HCT116 (cell line): ENCODE measurements around the gene CCS. TPM values are rescaled to one million over a fixed set of nuclear protein-coding genes. Genes with fewer than 3 reads are reported as not detected.
A peak's percentile ranks its signal among the peaks of the same experiment; 100 is the strongest.

ENCODE experiments used
- ATAC-seq: fragments of 200-7000 bp; cut with Tn5 transposase; 2 replicates; pipeline ENCODE4 v1.9.1; 2020; ENCODE audit warnings: mild to moderate bottlenecking, moderate library complexity
- BruUV-seq: library from RNA; stranded (reverse); fragments of 400-500 nt; replicated peaks from 2 replicates; lab custom pipeline; 2021; lab: Mats Ljungman, UMichigan
- CTCF ChIA-PET: fragments of 300-600 bp; sonication (Branson Sonifier 250); formaldehyde crosslinking; loops from one replicate; lab custom pipeline; 2021; ENCODE audit warnings: antibody characterized with exemption; lab: Charles Lee
- POLR2A ChIA-PET: fragments of 300-600, 350-600 bp; sonication (Branson Sonifier 250); formaldehyde crosslinking; loops from one replicate; lab custom pipeline; 2021; ENCODE audit warnings: antibody characterized with exemption; lab: Charles Lee
- RAD21 ChIA-PET, 2 experiments: fragments of 300-600 bp; sonication (Branson Sonifier 250); formaldehyde crosslinking; loops; one replicate each; lab custom pipeline; 2023; ENCODE audit warnings: low total read pairs in 2 of 2; ENCODE audit not compliant: uncharacterized antibody in 2 of 2, unreplicated experiment in 2 of 2, low non-redundant PET in 1 of 2; lab: Charles Lee
- DNase-seq: peaks from one replicate; pipeline ENCODE4 v3.0.0-alpha.2; 2010; ENCODE audit warnings: low read depth, low spot score
- H2AFZ ChIP-seq: fragments of 200-600 bp; shearing (Covaris generic), sonication (generic); 2 replicates; pipeline ENCODE4 v1.6.1; 2017; ENCODE audit warnings: low read depth, mixed run types, mixed read lengths, antibody characterized with exemption, low read length; ENCODE audit not compliant: poor library complexity, severe bottlenecking
- H3K27ac ChIP-seq: 2 replicates; pipeline ENCODE4 v1.5.1; 2012; ENCODE audit warnings: low read depth, low read length
- H3K27me3 ChIP-seq: fragments of 200-600 bp; sonication (generic); 2 replicates; pipeline ENCODE4 v1.6.1; 2016; ENCODE audit warnings: mixed run types, low read length, mixed read lengths; ENCODE audit not compliant: insufficient read depth
- H3K36me3 ChIP-seq, 2 experiments: fragments of 200-500 bp in 1 of 2; fragments of 200-600 bp in 1 of 2; sonication (Bioruptor generic) in 1 of 2; sonication (generic) in 1 of 2; 2 replicates each; pipeline versions ENCODE4 v1.5.1 to v1.6.1; 2014 to 2016; ENCODE audit warnings: low read length in 2 of 2, inconsistent platforms in 1 of 2, mixed read lengths in 1 of 2, mixed run types in 1 of 2; ENCODE audit not compliant: insufficient read depth in 2 of 2, control insufficient read depth in 1 of 2
- H3K4me1 ChIP-seq, 2 experiments: fragments of 200-600 bp in 1 of 2; sonication (generic) in 1 of 2; 2 replicates each; pipeline versions ENCODE4 v1.5.1 to v1.6.1; 2012 to 2017; ENCODE audit warnings: low read length in 2 of 2, inconsistent platforms in 1 of 2, mild to moderate bottlenecking in 1 of 2, mixed read lengths in 1 of 2, mixed run types in 1 of 2, moderate library complexity in 1 of 2; ENCODE audit not compliant: insufficient read depth in 2 of 2, control insufficient read depth in 1 of 2
- H3K4me2 ChIP-seq: fragments of 200-600 bp; sonication (generic); 2 replicates; pipeline ENCODE4 v1.6.1; 2017; ENCODE audit warnings: mixed run types, low read length, mixed read lengths
- H3K4me3 ChIP-seq, 2 experiments: fragments of 200-600 bp in 1 of 2; sonication (generic) in 1 of 2; replicated peaks in 1 of 2; 2 replicates each; pipeline ENCODE4 v1.5.1; 2011 to 2016; ENCODE audit warnings: low read length in 2 of 2, control low read depth in 1 of 2, low read depth in 1 of 2, mild to moderate bottlenecking in 1 of 2, mixed read lengths in 1 of 2, mixed run types in 1 of 2
- H3K79me2 ChIP-seq: fragments of 200-600 bp; sonication (generic); 2 replicates; pipeline ENCODE4 v1.6.1; 2017; ENCODE audit warnings: mild to moderate bottlenecking, mixed run types, low read length, moderate library complexity, mixed read lengths; ENCODE audit not compliant: insufficient read depth
- H3K9ac ChIP-seq: fragments of 200-600 bp; sonication (generic); 2 replicates; pipeline ENCODE4 v1.6.1; 2016; ENCODE audit warnings: low read length, mixed read lengths
- H3K9me2 ChIP-seq: fragments of 200-600 bp; sonication (generic), shearing (Covaris generic); 2 replicates; pipeline ENCODE4 v1.6.1; 2017; ENCODE audit warnings: mixed run types, mild to moderate bottlenecking, moderate library complexity; ENCODE audit not compliant: insufficient read depth
- H3K9me3 ChIP-seq, 2 experiments: fragments of 200-500 bp in 1 of 2; fragments of 200-600 bp in 1 of 2; sonication (Bioruptor generic) in 1 of 2; sonication (generic) in 1 of 2; 2 replicates each; pipeline ENCODE4 v1.6.1; 2014 to 2017; ENCODE audit warnings: low read length in 2 of 2, mixed read lengths in 2 of 2, inconsistent platforms in 1 of 2, low read depth in 1 of 2, mild to moderate bottlenecking in 1 of 2, mixed run types in 1 of 2, moderate library complexity in 1 of 2; ENCODE audit not compliant: control insufficient read depth in 1 of 2, insufficient read depth in 1 of 2
- H4K20me1 ChIP-seq: fragments of 200-600 bp; sonication (generic), shearing (Covaris generic); 2 replicates; pipeline ENCODE4 v1.6.1; 2017; ENCODE audit warnings: mixed run types, mild to moderate bottlenecking, moderate library complexity; ENCODE audit not compliant: insufficient read depth
- CBX3 ChIP-seq: IDR thresholded peaks from 2 replicates; pipeline ENCODE4 v1.6.1; 2012; ENCODE audit warnings: low read depth
- EGR1 ChIP-seq: IDR thresholded peaks from 2 replicates; pipeline ENCODE4 v1.6.1; 2012; ENCODE audit warnings: low read depth
- ELF1 ChIP-seq: IDR thresholded peaks from 2 replicates; pipeline ENCODE4 v1.6.1; 2012; ENCODE audit warnings: low read depth, borderline replicate concordance
- JUND ChIP-seq: IDR thresholded peaks from 2 replicates; pipeline ENCODE4 v1.6.1; 2012
- POLR2A ChIP-seq: IDR thresholded peaks from 2 replicates; pipeline ENCODE4 v1.7.0; 2011; ENCODE audit warnings: borderline replicate concordance; ENCODE audit not compliant: insufficient read depth, insufficient read length; ENCODE audit errors: extremely low read depth
- RAD21 ChIP-seq: IDR thresholded peaks from 2 replicates; pipeline ENCODE4 v1.6.1; 2012; ENCODE audit warnings: low read depth, mild to moderate bottlenecking
- SIN3A ChIP-seq: IDR thresholded peaks from 2 replicates; pipeline ENCODE4 v1.6.1; 2012; ENCODE audit warnings: low read depth
- SP1 ChIP-seq: IDR thresholded peaks from 2 replicates; pipeline ENCODE4 v1.6.1; 2012; ENCODE audit warnings: low read depth
- SRF ChIP-seq: IDR thresholded peaks from 2 replicates; pipeline ENCODE4 v1.6.1; 2012; ENCODE audit warnings: low read depth
- TCF7L2 ChIP-seq: IDR thresholded peaks from 2 replicates; pipeline ENCODE4 v1.7.0; 2011; ENCODE audit warnings: borderline replicate concordance, inconsistent platforms; ENCODE audit not compliant: insufficient read depth, insufficient read length; ENCODE audit errors: extremely low read depth
- ZFX ChIP-seq: fragments of 450-650 bp; IDR thresholded peaks from 2 replicates; pipeline ENCODE4 v1.6.1; 2017
- ZNF274 ChIP-seq: fragments of 200-500 bp; sonication (Bioruptor generic); IDR thresholded peaks from 2 replicates; pipeline ENCODE4 v1.6.1; 2014; ENCODE audit warnings: mild to moderate bottlenecking, low read depth, low read length, inconsistent platforms
- intact Hi-C: fragments of 100-400 bp; cut with micrococcal nuclease; formaldehyde crosslinking; loops from 2 replicates; pipeline ENCODE4 v1.10.0; 2022
- total RNA-seq: library from RNA; stranded (reverse); gene quantifications from one replicate; pipeline ENCODE4 v1.2.1, GENCODE V29; 2021; ENCODE audit not compliant: unreplicated experiment
- TF ChIP-seq, protein P1 (sequence below): IDR thresholded peaks from 2 replicates; pipeline ENCODE4 v1.6.1; 2012; ENCODE audit warnings: low read depth

Gene CCS
- total RNA-seq, 1 experiment from 2014 or later: 40.6 TPM

- TF ChIP-seq, protein P1, sequence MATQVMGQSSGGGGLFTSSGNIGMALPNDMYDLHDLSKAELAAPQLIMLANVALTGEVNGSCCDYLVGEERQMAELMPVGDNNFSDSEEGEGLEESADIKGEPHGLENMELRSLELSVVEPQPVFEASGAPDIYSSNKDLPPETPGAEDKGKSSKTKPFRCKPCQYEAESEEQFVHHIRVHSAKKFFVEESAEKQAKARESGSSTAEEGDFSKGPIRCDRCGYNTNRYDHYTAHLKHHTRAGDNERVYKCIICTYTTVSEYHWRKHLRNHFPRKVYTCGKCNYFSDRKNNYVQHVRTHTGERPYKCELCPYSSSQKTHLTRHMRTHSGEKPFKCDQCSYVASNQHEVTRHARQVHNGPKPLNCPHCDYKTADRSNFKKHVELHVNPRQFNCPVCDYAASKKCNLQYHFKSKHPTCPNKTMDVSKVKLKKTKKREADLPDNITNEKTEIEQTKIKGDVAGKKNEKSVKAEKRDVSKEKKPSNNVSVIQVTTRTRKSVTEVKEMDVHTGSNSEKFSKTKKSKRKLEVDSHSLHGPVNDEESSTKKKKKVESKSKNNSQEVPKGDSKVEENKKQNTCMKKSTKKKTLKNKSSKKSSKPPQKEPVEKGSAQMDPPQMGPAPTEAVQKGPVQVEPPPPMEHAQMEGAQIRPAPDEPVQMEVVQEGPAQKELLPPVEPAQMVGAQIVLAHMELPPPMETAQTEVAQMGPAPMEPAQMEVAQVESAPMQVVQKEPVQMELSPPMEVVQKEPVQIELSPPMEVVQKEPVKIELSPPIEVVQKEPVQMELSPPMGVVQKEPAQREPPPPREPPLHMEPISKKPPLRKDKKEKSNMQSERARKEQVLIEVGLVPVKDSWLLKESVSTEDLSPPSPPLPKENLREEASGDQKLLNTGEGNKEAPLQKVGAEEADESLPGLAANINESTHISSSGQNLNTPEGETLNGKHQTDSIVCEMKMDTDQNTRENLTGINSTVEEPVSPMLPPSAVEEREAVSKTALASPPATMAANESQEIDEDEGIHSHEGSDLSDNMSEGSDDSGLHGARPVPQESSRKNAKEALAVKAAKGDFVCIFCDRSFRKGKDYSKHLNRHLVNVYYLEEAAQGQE: no peak
- no peak for TF ChIP-seq TCF7L2
- no peak for TF ChIP-seq ZNF274
- no peak for TF ChIP-seq SP1
- no peak for TF ChIP-seq ELF1
- TF ChIP-seq SRF: no peak
- no peak for TF ChIP-seq POLR2A
- TF ChIP-seq RAD21: no peak
- no peak for TF ChIP-seq SIN3A
- TF ChIP-seq EGR1: no peak
- no peak for TF ChIP-seq CBX3
Measured at GRCh38 chr11:66591175-66591574, 1.8 kb upstream of the CCS start (continued).

- ChIA-PET RAD21 (no interaction called here), POLR2A (interaction anchor here (1.2 kb wide), 1 partner anchor 45 kb away, joined by 3 read pairs; the partner anchor contains the start of gene RBM4), CTCF (interaction anchor here (1.0 kb wide), 1 partner anchor 44 kb away, joined by 5 read pairs; no protein-coding TSS in a partner anchor)
- DNase-seq (no peak), ATAC-seq (peak; percentile 33)
- H3K9ac ChIP-seq: peak overlapping the region; percentile 92
- no peaks in the 10 kb centered on the region for H3K9me2 ChIP-seq
- intact Hi-C loops: no loop called here
- no peaks in the 10 kb centered on the region for H3K27me3 ChIP-seq
- H3K4me1 ChIP-seq: peaks cover 4 to 20% of the 10 kb centered on the region in 2 experiments
- BruUV-seq: no TSS peak
- peak overlapping the region; percentile 51 for H3K27ac ChIP-seq
- peaks cover 12% of the 10 kb centered on the region; the same call in 1 of the 2 replicates for H3K79me2 ChIP-seq
- H4K20me1 ChIP-seq: no peaks in the 10 kb centered on the region
- no peak overlapping the region for H2AFZ ChIP-seq
- TF ChIP-seq ZFX (0 out of 2 replicates have a peak, but pooled peaks have one; percentile 57), JUND (no peak)
- H3K4me3 ChIP-seq: peak overlapping the region; percentile 69 to 98
- H3K9me3 ChIP-seq: peaks cover 0 to 3% of the 10 kb centered on the region in 2 experiments; a peak in 1 of 4 replicates
- H3K4me2 ChIP-seq: peak overlapping the region; percentile 99
- no peaks in the 10 kb centered on the region for H3K36me3 ChIP-seq
Measured at GRCh38 chr11:66593303-66593635, 284 bp downstream of the CCS start.
